ENCODE measurements around the gene LHX5. TPM values are rescaled to one million over a fixed set of nuclear protein-coding genes. Genes with fewer than 3 reads are reported as not detected.

LHX5 gene
- total RNA-seq, 1 experiment from 2014 or later: 1.9 TPM

- Histone ChIP-seq H3K79me2 (ENCODE audit: insufficient read depth, low read length) (no peaks in the 10 kb centered on the region), H4K20me1 (ENCODE audit: control insufficient read depth, insufficient read depth, insufficient read length) (no peaks in the 10 kb centered on the region), H3K9me3 (ENCODE audit: control insufficient read depth, low read depth, low read length) (no peaks in the 10 kb centered on the region), H3K9ac (ENCODE audit: extremely low read depth, insufficient read length, low read length) (no peak overlapping the region), H3T11ph (ENCODE audit: low read length) (no peak overlapping the region), H2BK5ac (ENCODE audit: insufficient read length, low read length) (no peak overlapping the region), H4K5ac (ENCODE audit: insufficient read length, low read depth, low read length) (no peak overlapping the region), H2BK20ac (ENCODE audit: low read depth, low read length, poor library complexity, severe bottlenecking) (no peak overlapping the region), H3K27ac (ENCODE audit: insufficient read length, low read depth, low read length) (no peak overlapping the region), H3K23ac (ENCODE audit: insufficient read length, low read depth, low read length) (no peak overlapping the region), H2AK5ac (ENCODE audit: insufficient read length, low read length) (no peak overlapping the region), H3K56ac (ENCODE audit: insufficient read length, low read depth, low read length) (no peak overlapping the region), H3K27me3 (ENCODE audit: insufficient read depth, low read length) (no peaks in the 10 kb centered on the region), H3K23me2 (ENCODE audit: insufficient read length, low read depth, low read length, poor library complexity, severe bottlenecking) (no peaks in the 10 kb centered on the region), H2BK12ac (ENCODE audit: insufficient read length, low read depth, low read length) (no peak overlapping the region), H4K8ac (replicated peaks; ENCODE audit: insufficient read length, low read depth, low read length) (no peak overlapping the region), H2BK15ac (ENCODE audit: low read depth, low read length) (no peak overlapping the region), H3K4ac (ENCODE audit: low read depth, low read length) (no peak overlapping the region), H3K4me2 (ENCODE audit: insufficient read depth, insufficient read length, low read length) (no peak overlapping the region), H3K18ac (ENCODE audit: insufficient read length, low read depth, low read length) (no peak overlapping the region), H3K79me1 (ENCODE audit: insufficient read depth, low read depth, low read length, poor library complexity, severe bottlenecking) (no peaks in the 10 kb centered on the region), H3K4me1 (ENCODE audit: insufficient read depth, low read length) (no peaks in the 10 kb centered on the region), H2BK120ac (ENCODE audit: low read depth, low read length, poor library complexity, severe bottlenecking) (no peak overlapping the region), H3K14ac (ENCODE audit: insufficient read depth, low read length) (no peak overlapping the region; the same call in 1 of the 2 replicates), H4K91ac (ENCODE audit: insufficient read length, low read depth, low read length) (no peak overlapping the region), H2AFZ (ENCODE audit: low read length) (no peak overlapping the region)
- H3K27ac Mint-ChIP-seq: no peak overlapping the region
- H3K4me1 Mint-ChIP-seq: peaks cover 3 to 10% of the 10 kb centered on the region in 2 experiments
- WGBS (ENCODE audit: extremely low coverage, insufficient read length, low lambda C conversion rate): no CpG with 5 or more reads among the region's 9 CpGs
- H3K36me3 Mint-ChIP-seq (ENCODE audit: insufficient read depth in 1 of 3, low read depth in 3 of 3): no peaks in the 10 kb centered on the region
- H3K9me3 Mint-ChIP-seq: no peaks in the 10 kb centered on the region
- H3K27me3 Mint-ChIP-seq (ENCODE audit: low read depth): peaks cover 7% of the 10 kb centered on the region
- no peak overlapping the region for H3K4me3 Mint-ChIP-seq
- TF ChIP-seq CTCF (conservative IDR thresholded peaks at IDR 0.05): no peak
- DNase-seq: no peak
Observed at GRCh38 chr12:113437729-113438100, 34.0 kb downstream of the LHX5 start.
